Measurements from ENCODE around the gene NRCAM.

DNA sequence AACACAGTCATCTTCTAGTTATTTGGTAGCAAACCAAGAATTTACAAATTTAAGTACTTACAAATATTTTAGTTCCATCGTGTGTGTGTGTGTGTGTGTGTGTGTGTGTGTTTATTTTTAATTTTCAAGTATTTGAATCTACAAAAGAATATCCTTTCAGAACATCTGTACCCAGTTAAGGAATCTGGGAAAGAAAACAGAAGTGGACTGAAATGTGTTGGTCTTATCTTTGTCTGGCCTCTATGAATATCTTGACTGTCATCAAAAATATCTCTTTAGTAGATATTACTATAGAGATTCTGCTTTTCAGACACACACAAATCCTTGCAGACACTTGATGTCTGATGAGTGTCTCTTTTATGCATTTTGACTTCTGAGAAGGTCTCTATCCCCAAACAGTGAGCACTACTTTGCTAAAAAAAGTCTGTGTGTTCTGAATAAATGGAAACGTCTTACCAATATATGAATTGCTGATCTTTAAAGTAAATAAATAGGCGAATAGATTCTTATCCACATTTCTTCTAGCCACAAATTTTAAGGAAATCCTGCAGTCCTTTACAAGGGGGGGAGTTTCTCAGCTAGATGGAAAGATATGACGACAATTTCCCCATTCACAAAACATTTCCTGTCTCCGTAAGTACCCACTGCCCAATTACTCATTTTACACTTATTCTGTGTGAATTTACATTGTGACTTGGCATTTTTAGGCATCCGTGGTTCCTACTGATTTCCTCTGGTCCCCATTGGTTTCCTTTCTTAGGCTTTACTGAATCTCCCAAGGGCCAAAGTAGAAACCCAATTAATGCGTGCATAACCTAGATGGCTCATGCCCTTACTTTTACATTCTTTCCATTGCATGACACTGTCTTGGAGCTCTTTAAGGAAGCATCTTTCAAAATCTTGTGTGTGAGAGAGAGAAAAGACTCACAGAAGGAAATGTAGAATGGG is 36.0 kb downstream of the NRCAM start:
- no peak for TF ChIP-seq CTCF (IDR thresholded peaks at IDR 0.05; ENCODE audit: low read depth, low read length, missing input control)
- TF ChIP-seq MAX (IDR thresholded peaks at IDR 0.05) = no peak
- TF ChIP-seq FOXA2 (IDR thresholded peaks at IDR 0.05) = no peak
- TF ChIP-seq TAF1 (conservative IDR thresholded peaks at IDR 0.05) = no peak
- TF ChIP-seq GABPA (IDR thresholded peaks at IDR 0.05 in 1 of 2, conservative IDR thresholded peaks at IDR 0.05 in 1 of 2) = no peak
- TF ChIP-seq, protein P1, sequence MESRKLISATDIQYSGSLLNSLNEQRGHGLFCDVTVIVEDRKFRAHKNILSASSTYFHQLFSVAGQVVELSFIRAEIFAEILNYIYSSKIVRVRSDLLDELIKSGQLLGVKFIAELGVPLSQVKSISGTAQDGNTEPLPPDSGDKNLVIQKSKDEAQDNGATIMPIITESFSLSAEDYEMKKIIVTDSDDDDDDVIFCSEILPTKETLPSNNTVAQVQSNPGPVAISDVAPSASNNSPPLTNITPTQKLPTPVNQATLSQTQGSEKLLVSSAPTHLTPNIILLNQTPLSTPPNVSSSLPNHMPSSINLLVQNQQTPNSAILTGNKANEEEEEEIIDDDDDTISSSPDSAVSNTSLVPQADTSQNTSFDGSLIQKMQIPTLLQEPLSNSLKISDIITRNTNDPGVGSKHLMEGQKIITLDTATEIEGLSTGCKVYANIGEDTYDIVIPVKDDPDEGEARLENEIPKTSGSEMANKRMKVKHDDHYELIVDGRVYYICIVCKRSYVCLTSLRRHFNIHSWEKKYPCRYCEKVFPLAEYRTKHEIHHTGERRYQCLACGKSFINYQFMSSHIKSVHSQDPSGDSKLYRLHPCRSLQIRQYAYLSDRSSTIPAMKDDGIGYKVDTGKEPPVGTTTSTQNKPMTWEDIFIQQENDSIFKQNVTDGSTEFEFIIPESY (IDR thresholded peaks at IDR 0.05) = no peak

All from liver (tissue), 3 donors.